Caco-2 (cell line): ENCODE results near the gene TTLL9. TPM values are rescaled to one million over a fixed set of nuclear protein-coding genes. Genes with fewer than 3 reads are reported as not detected.

Source experiments
- BruUV-seq: library from RNA; stranded (reverse); fragments of 400-500 nt; replicated peaks from 2 replicates; lab custom pipeline; 2021; lab: Mats Ljungman, UMichigan
- CTCF ChIA-PET: fragments of 300-600 bp; sonication (Branson Sonifier 250); formaldehyde crosslinking; loops from one replicate; lab custom pipeline; 2022; ENCODE audit warnings: antibody characterized with exemption; lab: Charles Lee
- POLR2A ChIA-PET: fragments of 300-600 bp; sonication (Branson Sonifier 250); formaldehyde crosslinking; loops from one replicate; lab custom pipeline; 2022; ENCODE audit warnings: antibody characterized with exemption; lab: Charles Lee
- DNase-seq, 2 experiments: peaks; one replicate each; pipeline versions ENCODE4 v3.0.0 to v3.0.0-alpha.2; 2020 to 2022
- H3K27me3 ChIP-seq: replicated peaks from 2 replicates; pipeline ENCODE4 v1.6.0; 2011; ENCODE audit warnings: low read length; ENCODE audit not compliant: control insufficient read depth, insufficient read depth
- H3K36me3 ChIP-seq: 2 replicates; pipeline ENCODE4 v1.5.1; 2011; ENCODE audit warnings: low read length; ENCODE audit not compliant: control insufficient read depth, insufficient read depth
- H3K4me1 ChIP-seq: fragments of 250-450 bp; sonication (Bioruptor Pico); 2 replicates; pipeline ENCODE4 v1.5.1; 2020; ENCODE audit warnings: mild to moderate bottlenecking
- H3K4me3 ChIP-seq: 2 replicates; pipeline ENCODE4 v1.5.1; 2011; ENCODE audit warnings: low read depth, mild to moderate bottlenecking, control low read depth, low read length
- H3K9me3 ChIP-seq: fragments of 250-450 bp; sonication (Bioruptor Pico); 2 replicates; pipeline ENCODE4 v1.5.1; 2020; ENCODE audit warnings: mild to moderate bottlenecking, moderate library complexity
- H3K27ac Mint-ChIP-seq: one replicate; pipeline ENCODE4 v1.8.0; 2022; ENCODE audit warnings: mixed read lengths; ENCODE audit not compliant: unreplicated experiment
- H3K27me3 Mint-ChIP-seq: one replicate; pipeline ENCODE4 v1.8.0; 2022; ENCODE audit warnings: mixed read lengths; ENCODE audit not compliant: insufficient read depth, unreplicated experiment
- H3K36me3 Mint-ChIP-seq: one replicate; pipeline ENCODE4 v1.8.0; 2022; ENCODE audit warnings: mild to moderate bottlenecking, mixed read lengths; ENCODE audit not compliant: insufficient read depth, unreplicated experiment
- H3K4me1 Mint-ChIP-seq: one replicate; pipeline ENCODE4 v1.8.0; 2022; ENCODE audit warnings: low read depth, mixed read lengths; ENCODE audit not compliant: unreplicated experiment
- H3K4me3 Mint-ChIP-seq: one replicate; pipeline ENCODE4 v1.8.0; 2022; ENCODE audit warnings: mild to moderate bottlenecking, moderate library complexity, mixed read lengths; ENCODE audit not compliant: unreplicated experiment
- H3K9me3 Mint-ChIP-seq: one replicate; pipeline ENCODE4 v1.8.0; 2022; ENCODE audit warnings: mixed read lengths; ENCODE audit not compliant: unreplicated experiment
- intact Hi-C: fragments of 100-400 bp; cut with micrococcal nuclease; formaldehyde crosslinking; loops from one replicate; pipeline ENCODE4 v1.10.0; 2022; ENCODE audit not compliant: unreplicated experiment
- total RNA-seq: library from RNA; stranded (reverse); gene quantifications from 2 replicates; pipeline ENCODE4 v1.2.3, GENCODE V29; 2022
- TF ChIP-seq, protein P1 (sequence below), 2 experiments: fragments of 200-600 bp in 1 of 2; IDR thresholded peaks; 1 replicate in 1 of 2; 2 replicates in 1 of 2; pipeline versions ENCODE4 v1.5.1 to v1.8.0; 2011 to 2022; ENCODE audit warnings: antibody characterized with exemption in 1 of 2, control low read depth in 1 of 2, inconsistent platforms in 1 of 2, low read depth in 1 of 2, low read length in 1 of 2, mild to moderate bottlenecking in 1 of 2, moderate library complexity in 1 of 2; ENCODE audit not compliant: insufficient read depth in 1 of 2, severe bottlenecking in 1 of 2, unreplicated experiment in 1 of 2

The TTLL9 gene
- total RNA-seq, 1 experiment from 2014 or later: not detected

DNA sequence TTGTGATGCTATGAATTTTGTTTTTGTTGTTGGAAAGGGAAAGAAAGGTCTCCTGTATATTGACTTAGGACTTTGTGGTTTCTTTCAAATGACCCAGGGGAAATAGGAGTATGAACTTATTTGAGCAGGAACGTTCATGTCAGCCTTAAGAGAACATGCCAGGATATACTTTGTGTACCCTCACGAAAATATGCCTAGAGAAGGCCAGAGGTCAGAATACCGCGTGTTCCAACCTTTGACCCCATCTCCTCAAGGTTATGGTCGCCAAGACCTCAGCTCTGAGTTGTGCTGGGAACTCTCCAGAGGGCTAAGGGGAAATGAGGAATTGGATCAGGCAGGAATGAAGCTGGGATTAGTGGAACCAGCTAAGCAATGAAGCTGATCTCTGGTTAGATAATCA, 11.5 kb downstream of the TTLL9 start:
- no peaks in the 10 kb centered on the region for H3K9me3 Mint-ChIP-seq
- POLR2A ChIA-PET: no interaction called here
- TF ChIP-seq, protein P1, sequence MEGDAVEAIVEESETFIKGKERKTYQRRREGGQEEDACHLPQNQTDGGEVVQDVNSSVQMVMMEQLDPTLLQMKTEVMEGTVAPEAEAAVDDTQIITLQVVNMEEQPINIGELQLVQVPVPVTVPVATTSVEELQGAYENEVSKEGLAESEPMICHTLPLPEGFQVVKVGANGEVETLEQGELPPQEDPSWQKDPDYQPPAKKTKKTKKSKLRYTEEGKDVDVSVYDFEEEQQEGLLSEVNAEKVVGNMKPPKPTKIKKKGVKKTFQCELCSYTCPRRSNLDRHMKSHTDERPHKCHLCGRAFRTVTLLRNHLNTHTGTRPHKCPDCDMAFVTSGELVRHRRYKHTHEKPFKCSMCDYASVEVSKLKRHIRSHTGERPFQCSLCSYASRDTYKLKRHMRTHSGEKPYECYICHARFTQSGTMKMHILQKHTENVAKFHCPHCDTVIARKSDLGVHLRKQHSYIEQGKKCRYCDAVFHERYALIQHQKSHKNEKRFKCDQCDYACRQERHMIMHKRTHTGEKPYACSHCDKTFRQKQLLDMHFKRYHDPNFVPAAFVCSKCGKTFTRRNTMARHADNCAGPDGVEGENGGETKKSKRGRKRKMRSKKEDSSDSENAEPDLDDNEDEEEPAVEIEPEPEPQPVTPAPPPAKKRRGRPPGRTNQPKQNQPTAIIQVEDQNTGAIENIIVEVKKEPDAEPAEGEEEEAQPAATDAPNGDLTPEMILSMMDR (IDR thresholded peaks at IDR 0.05; ENCODE audit: insufficient read depth in 1 of 2, low read depth in 1 of 2, low read length in 1 of 2, severe bottlenecking in 1 of 2, unreplicated experiment in 1 of 2): no peak
- no TSS peak for BruUV-seq
- Histone ChIP-seq H3K4me3 (no peak overlapping the region), H3K36me3 (no peaks in the 10 kb centered on the region), H3K4me1 (no peaks in the 10 kb centered on the region), H3K27me3 (0 out of 2 replicates have a peak, but pooled peaks cover 1% of the 10 kb centered on the region), H3K9me3 (peaks cover 8% of the 10 kb centered on the region; the same call in 1 of the 2 replicates)
- DNase-seq: no peak
- H3K4me3 Mint-ChIP-seq: no peak overlapping the region
- peaks cover 23% of the 10 kb centered on the region for H3K36me3 Mint-ChIP-seq
- CTCF ChIA-PET: no interaction called here
- peaks cover 3% of the 10 kb centered on the region for H3K27me3 Mint-ChIP-seq
- H3K4me1 Mint-ChIP-seq: peaks cover 12% of the 10 kb centered on the region
- intact Hi-C loops: no loop called here
- H3K27ac Mint-ChIP-seq: no peak overlapping the region

DNA sequence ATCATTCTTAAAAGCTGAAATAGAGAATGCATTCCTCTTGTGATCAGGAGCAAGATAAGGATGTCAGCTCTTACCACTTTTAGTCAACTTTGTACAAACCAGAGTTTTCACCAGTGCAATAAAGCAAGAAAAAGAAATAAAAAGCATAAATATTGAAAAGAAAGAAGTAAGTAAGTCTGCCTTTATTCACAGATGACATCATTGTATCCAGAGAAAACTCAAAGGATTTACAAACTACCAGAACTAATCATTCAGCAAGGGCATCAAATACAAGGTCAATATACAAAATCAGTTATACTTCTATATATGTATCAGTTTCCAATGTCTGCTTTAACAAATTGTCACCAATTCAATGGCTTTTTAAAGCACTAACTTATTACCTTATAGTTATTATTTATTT, 13.4 kb downstream of the TTLL9 start:
- H3K4me3 Mint-ChIP-seq: no peak overlapping the region
- BruUV-seq: no TSS peak
- DNase-seq: no peak
- no peak overlapping the region for H3K4me3 ChIP-seq
- intact Hi-C loops: no loop called here
- peaks cover 12% of the 10 kb centered on the region for H3K4me1 Mint-ChIP-seq
- POLR2A ChIA-PET: no interaction called here
- CTCF ChIA-PET: no interaction called here
- H3K9me3 Mint-ChIP-seq: no peaks in the 10 kb centered on the region
- H3K27me3 ChIP-seq: 0 out of 2 replicates have a peak, but pooled peaks cover 1% of the 10 kb centered on the region
- no peaks in the 10 kb centered on the region for H3K36me3 ChIP-seq
- peaks cover 23% of the 10 kb centered on the region for H3K36me3 Mint-ChIP-seq
- H3K4me1 ChIP-seq: no peaks in the 10 kb centered on the region
- H3K27ac Mint-ChIP-seq: no peak overlapping the region
- TF ChIP-seq, protein P1 (IDR thresholded peaks at IDR 0.05; ENCODE audit: insufficient read depth in 1 of 2, low read depth in 1 of 2, low read length in 1 of 2, severe bottlenecking in 1 of 2, unreplicated experiment in 1 of 2): no peak
- H3K27me3 Mint-ChIP-seq: peaks cover 7% of the 10 kb centered on the region
- H3K9me3 ChIP-seq: no peaks in the 10 kb centered on the region

DNA sequence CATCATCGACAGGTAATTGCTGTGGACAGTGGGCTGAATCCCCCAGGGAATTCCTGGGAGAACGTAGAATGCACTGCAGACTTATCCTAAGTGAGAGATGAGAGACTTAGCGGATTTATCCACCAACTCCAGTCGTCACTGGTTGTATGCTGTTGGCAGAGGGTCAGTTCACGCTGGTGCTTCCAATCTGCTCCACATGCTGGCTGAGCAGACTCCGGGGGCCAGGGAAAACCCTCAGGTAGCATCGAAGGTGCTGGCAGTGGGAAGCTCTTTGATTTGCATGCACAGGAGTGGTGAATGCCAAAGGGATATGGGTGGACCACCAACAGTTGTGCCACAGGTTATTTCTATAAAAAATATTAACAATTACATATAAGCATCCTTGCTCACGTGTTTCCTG, 20.2 kb downstream of the TTLL9 start:
- Mint-ChIP-seq H3K9me3 (no peaks in the 10 kb centered on the region), H3K27me3 (peaks cover 18% of the 10 kb centered on the region), H3K36me3 (no peaks in the 10 kb centered on the region), H3K27ac (no peak overlapping the region), H3K4me1 (no peaks in the 10 kb centered on the region), H3K4me3 (no peak overlapping the region)
- H3K27me3 ChIP-seq: 0 out of 2 replicates have a peak, but pooled peaks cover 1% of the 10 kb centered on the region
- ChIA-PET CTCF (interaction anchor here (0.6 to 0.9 kb wide), 3 partner anchors 34 to 578 kb away, joined by 3 to 15 read pairs (median 4); no protein-coding TSS in a partner anchor), POLR2A (no interaction called here)
- no peaks in the 10 kb centered on the region for H3K4me1 ChIP-seq
- no peaks in the 10 kb centered on the region for H3K36me3 ChIP-seq
- BruUV-seq: no TSS peak
- H3K4me3 ChIP-seq: no peak overlapping the region
- TF ChIP-seq, protein P1 (IDR thresholded peaks at IDR 0.05; ENCODE audit: insufficient read depth in 1 of 2, low read depth in 1 of 2, low read length in 1 of 2, severe bottlenecking in 1 of 2, unreplicated experiment in 1 of 2): no peak
- H3K9me3 ChIP-seq: 0 out of 2 replicates have a peak, but pooled peaks cover 3% of the 10 kb centered on the region
- peak in 1 of 2 experiments; percentile 38 for DNase-seq
- intact Hi-C loops: no loop called here
